CD14-positive monocyte (primary cell): ENCODE data around the gene ZDHHC14. TPM values are rescaled to one million over a fixed set of nuclear protein-coding genes. Genes with fewer than 3 reads are reported as not detected.

Source experiments
- DNase-seq, 3 donors: peaks; one replicate each; pipeline ENCODE4 v3.0.0-alpha.2; 2011 to 2022
- H2AFZ ChIP-seq: 2 replicates; pipeline ENCODE4 v1.6.0; 2012; ENCODE audit warnings: mild to moderate bottlenecking, low read depth, low read length, inconsistent platforms; ENCODE audit not compliant: insufficient read depth, poor library complexity, severe bottlenecking
- H3K27ac ChIP-seq, 2 donors: 1 replicate in 1 of 2; 2 replicates in 1 of 2; pipeline ENCODE4 v1.5.1; 2012 to 2013; ENCODE audit warnings: low read length in 2 of 2, control low read depth in 1 of 2, inconsistent platforms in 1 of 2, low read depth in 1 of 2, mild to moderate bottlenecking in 1 of 2
- H3K27me3 ChIP-seq, 2 donors: one replicate each; pipeline versions ENCODE4 v1.6.0 to v1.6.1; 2011 to 2013; ENCODE audit warnings: low read length in 2 of 2; ENCODE audit not compliant: control insufficient read depth in 2 of 2, insufficient read depth in 2 of 2
- H3K36me3 ChIP-seq, 2 donors: replicated peaks in 1 of 2; 1 replicate in 1 of 2; 2 replicates in 1 of 2; pipeline versions ENCODE4 v1.5.1 to v1.6.1; 2012 to 2013; ENCODE audit warnings: low read length in 2 of 2, control low read depth in 1 of 2, inconsistent platforms in 1 of 2, mild to moderate bottlenecking in 1 of 2; ENCODE audit not compliant: insufficient read depth in 2 of 2, control insufficient read depth in 1 of 2
- H3K4me1 ChIP-seq, 2 donors: 1 replicate in 1 of 2; 2 replicates in 1 of 2; pipeline versions ENCODE4 v1.5.1 to v1.6.1; 2012 to 2013; ENCODE audit warnings: low read length in 2 of 2, control low read depth in 1 of 2, inconsistent platforms in 1 of 2, mild to moderate bottlenecking in 1 of 2, moderate library complexity in 1 of 2; ENCODE audit not compliant: insufficient read depth in 2 of 2, control insufficient read depth in 1 of 2
- H3K4me2 ChIP-seq: replicated peaks from 2 replicates; pipeline ENCODE3; 2012; ENCODE audit warnings: low read length, moderate library complexity, mild to moderate bottlenecking; ENCODE audit not compliant: poor library complexity, severe bottlenecking; ENCODE audit errors: extremely low read depth
- H3K4me3 ChIP-seq, 3 experiments: fragments of 200-600 bp in 1 of 3; sonication (generic) in 1 of 3; replicated peaks in 1 of 3; 1 replicate in 2 of 3; 2 replicates in 1 of 3; pipeline ENCODE4 v1.5.1; 2011 to 2013; ENCODE audit warnings: low read length in 3 of 3, mild to moderate bottlenecking in 3 of 3, control low read depth in 2 of 3, low read depth in 2 of 3, inconsistent platforms in 1 of 3, moderate library complexity in 1 of 3
- H3K79me2 ChIP-seq: 2 replicates; pipeline ENCODE4 v1.6.0; 2012; ENCODE audit warnings: mild to moderate bottlenecking, control low read depth, inconsistent platforms, low read length, moderate library complexity; ENCODE audit not compliant: insufficient read depth
- H3K9ac ChIP-seq: 2 replicates; pipeline ENCODE4 v1.6.0; 2017; ENCODE audit warnings: low read length, mild to moderate bottlenecking; ENCODE audit not compliant: insufficient read depth, poor library complexity, severe bottlenecking
- H3K9me3 ChIP-seq, 2 donors: replicated peaks in 1 of 2; 1 replicate in 1 of 2; 2 replicates in 1 of 2; pipeline versions ENCODE4 v1.5.1 to v1.6.1; 2012 to 2013; ENCODE audit warnings: low read length in 2 of 2, control low read depth in 1 of 2; ENCODE audit not compliant: control insufficient read depth in 1 of 2, insufficient read depth in 1 of 2
- H4K20me1 ChIP-seq: 2 replicates; pipeline ENCODE4 v1.6.0; 2012; ENCODE audit warnings: mild to moderate bottlenecking, low read length, control low read depth, moderate library complexity; ENCODE audit not compliant: insufficient read depth
- H3K27ac Mint-ChIP-seq, 7 donors: one replicate each; pipeline ENCODE4 v1.8.0; 2020; ENCODE audit warnings: mild to moderate bottlenecking in 7 of 7, mixed read lengths in 7 of 7, moderate library complexity in 6 of 7, inconsistent platforms in 2 of 7
- H3K27me3 Mint-ChIP-seq, 3 donors: one replicate each; pipeline ENCODE4 v1.8.0; 2021 to 2022; ENCODE audit warnings: low read depth in 3 of 3, mild to moderate bottlenecking in 3 of 3, mixed read lengths in 3 of 3, moderate library complexity in 3 of 3, inconsistent platforms in 1 of 3
- H3K36me3 Mint-ChIP-seq, 2 donors: one replicate each; pipeline ENCODE4 v1.8.0; 2020; ENCODE audit warnings: mixed read lengths in 2 of 2, inconsistent platforms in 1 of 2, mild to moderate bottlenecking in 1 of 2
- H3K4me1 Mint-ChIP-seq: one replicate; pipeline ENCODE4 v1.8.0; 2020; ENCODE audit warnings: mild to moderate bottlenecking, mixed read lengths
- H3K4me3 Mint-ChIP-seq, 2 donors: one replicate each; pipeline ENCODE4 v1.8.0; 2020; ENCODE audit warnings: mild to moderate bottlenecking in 2 of 2, mixed read lengths in 2 of 2, moderate library complexity in 1 of 2
- H3K9me3 Mint-ChIP-seq, 7 donors: one replicate each; pipeline ENCODE4 v1.8.0; 2020 to 2022; ENCODE audit warnings: mixed read lengths in 7 of 7, mild to moderate bottlenecking in 6 of 7, moderate library complexity in 6 of 7, inconsistent platforms in 2 of 7
- CTCF ChIP-seq: fragments of 200-600 bp; IDR thresholded peaks from one replicate; pipeline ENCODE4 v1.8.0; 2022; ENCODE audit warnings: antibody characterized with exemption, mild to moderate bottlenecking
- WGBS: methylation state at CpG from one replicate; pipeline ENCODE4 v1.1.5; 2013; ENCODE audit warnings: missing lambda C conversion rate; ENCODE audit not compliant: insufficient coverage; 5-methylcytosine and 5-hydroxymethylcytosine counted together
- intact Hi-C, 2 donors: fragments of 100-400 bp; cut with micrococcal nuclease; formaldehyde crosslinking; loops; one replicate each; pipeline versions ENCODE4 v1.15.0 to v1.15.1; 2023
- polyA plus RNA-seq, 3 donors: library from polyadenylated mRNA; depleted of rRNA in 1 of 3; unstranded in 2 of 3; stranded (reverse) in 1 of 3; fragments of 300-500 nt in 2 of 3; fragments of >200 nt in 1 of 3; fragmentation: Illumina TruSeq in 2 of 3; gene quantifications; 1 replicate in 2 of 3; 2 replicates in 1 of 3; pipeline ENCODE4 v1.2.3, GENCODE V29; 2012 to 2021

ZDHHC14 gene
- polyA plus RNA-seq, 3 donors = 0.30 to 1.7 (median 0.93) TPM

- WGBS = no CpG with 5 or more reads among the region's 4 CpGs
- Histone ChIP-seq H3K79me2 (no peaks in the 10 kb centered on the region), H3K4me2 (no peak overlapping the region), H3K4me3 (no peak overlapping the region), H3K9ac (no peak overlapping the region), H3K9me3 (no peaks in the 10 kb centered on the region), H3K4me1 (no peaks in the 10 kb centered on the region), H3K27me3 (no peaks in the 10 kb centered on the region), H3K27ac (no peak overlapping the region), H4K20me1 (no peaks in the 10 kb centered on the region), H2AFZ (no peak overlapping the region), H3K36me3 (no peaks in the 10 kb centered on the region)
- H3K4me3 Mint-ChIP-seq = no peak overlapping the region
- intact Hi-C loops = no loop called here
- H3K4me1 Mint-ChIP-seq = no peaks in the 10 kb centered on the region
- no peak overlapping the region for H3K27ac Mint-ChIP-seq
- H3K27me3 Mint-ChIP-seq = no peaks in the 10 kb centered on the region
- no peak for TF ChIP-seq CTCF
- no peaks in the 10 kb centered on the region for H3K9me3 Mint-ChIP-seq
- H3K36me3 Mint-ChIP-seq = peaks cover 0 to 2% of the 10 kb centered on the region in 2 donors
- DNase-seq = no peak
Measured at GRCh38 chr6:157677235-157677634, 296.2 kb downstream of the ZDHHC14 start.

GRCh38 chr6:157679605-157680580, 298.9 kb downstream of the ZDHHC14 start:
- TF ChIP-seq CTCF = no peak
- H3K9me3 Mint-ChIP-seq = no peaks in the 10 kb centered on the region
- H3K36me3 Mint-ChIP-seq = no peaks in the 10 kb centered on the region
- no peak overlapping the region for H3K4me2 ChIP-seq
- H4K20me1 ChIP-seq = no peaks in the 10 kb centered on the region
- intact Hi-C loops = no loop called here
- no peak overlapping the region for H3K4me3 Mint-ChIP-seq
- no peaks in the 10 kb centered on the region for H3K36me3 ChIP-seq
- H3K27ac ChIP-seq = no peak overlapping the region
- peaks cover 0 to 1% (median 0%) of the 10 kb centered on the region in 3 donors for H3K27me3 Mint-ChIP-seq
- no peaks in the 10 kb centered on the region for H3K4me1 Mint-ChIP-seq
- WGBS = 86% methylated on average over 7 of the region's 8 CpGs
- H3K9me3 ChIP-seq = no peaks in the 10 kb centered on the region
- H3K27ac Mint-ChIP-seq = no peak overlapping the region
- no peaks in the 10 kb centered on the region for H3K27me3 ChIP-seq
- H3K4me3 ChIP-seq = no peak overlapping the region
- no peak overlapping the region for H3K9ac ChIP-seq
- no peaks in the 10 kb centered on the region for H3K79me2 ChIP-seq
- no peak for DNase-seq
- no peaks in the 10 kb centered on the region for H3K4me1 ChIP-seq
- H2AFZ ChIP-seq = no peak overlapping the region
